Stromal cell of bone marrow (primary cell): Measurements from ENCODE around the gene OR2L8.
"Not testable (repeated sequence)": the region's sequence is repeated elsewhere in the genome, so short reads cannot be mapped to it uniquely, and the experiment has no call there.

Source experiments
- DNase-seq: peaks from one replicate; pipeline ENCODE4 v3.0.0-alpha.2; 2012; ENCODE audit warnings: low read depth

OR2L8 gene, protein sequence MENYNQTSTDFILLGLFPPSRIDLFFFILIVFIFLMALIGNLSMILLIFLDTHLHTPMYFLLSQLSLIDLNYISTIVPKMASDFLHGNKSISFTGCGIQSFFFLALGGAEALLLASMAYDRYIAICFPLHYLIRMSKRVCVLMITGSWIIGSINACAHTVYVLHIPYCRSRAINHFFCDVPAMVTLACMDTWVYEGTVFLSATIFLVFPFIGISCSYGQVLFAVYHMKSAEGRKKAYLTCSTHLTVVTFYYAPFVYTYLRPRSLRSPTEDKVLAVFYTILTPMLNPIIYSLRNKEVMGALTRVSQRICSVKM

DNA sequence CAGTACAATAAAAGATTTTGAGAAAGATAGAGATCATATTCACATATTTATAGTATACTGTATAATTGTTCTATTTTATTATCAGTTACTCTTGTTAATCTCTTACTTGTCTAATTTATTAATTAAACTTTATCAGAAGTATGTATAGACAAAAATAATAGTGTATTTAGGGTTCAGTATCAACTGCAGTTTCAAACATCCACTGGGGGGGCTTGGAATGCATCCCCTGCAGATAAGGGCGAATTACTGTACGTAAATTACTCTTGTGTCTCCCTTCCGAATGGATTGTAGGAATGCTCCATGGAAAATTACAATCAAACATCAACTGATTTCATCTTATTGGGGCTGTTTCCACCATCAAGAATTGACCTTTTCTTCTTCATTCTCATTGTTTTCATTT is at the start of gene OR2L8:
OR2L8 (plus strand) TSS at position 301 of the 400 bp plus-strand sequence; CDS start at position 301, 0 bp downstream.
- DNase-seq: no peak

DNA sequence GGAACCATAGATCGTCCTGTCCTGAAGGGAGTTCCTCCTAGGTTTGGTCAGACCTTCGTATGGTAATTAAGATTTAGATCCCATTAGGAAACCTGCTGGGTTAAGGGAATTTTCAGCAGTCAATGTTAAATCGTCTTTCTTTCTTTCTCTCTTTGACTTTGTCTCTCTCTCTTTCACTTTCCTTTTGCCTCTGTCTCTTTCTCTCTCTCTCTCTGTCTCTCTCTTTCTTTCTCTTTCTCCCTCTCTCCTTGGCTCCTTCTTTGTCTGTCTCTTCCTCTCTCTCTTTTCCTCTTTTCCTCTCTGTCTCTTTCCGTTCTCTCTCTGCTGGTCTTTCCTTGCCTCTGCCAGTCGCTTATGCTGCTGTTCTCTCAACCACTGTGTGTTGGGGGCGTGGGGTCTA is 44.5 kb upstream of the OR2L8 start:
- no peak for DNase-seq

DNA sequence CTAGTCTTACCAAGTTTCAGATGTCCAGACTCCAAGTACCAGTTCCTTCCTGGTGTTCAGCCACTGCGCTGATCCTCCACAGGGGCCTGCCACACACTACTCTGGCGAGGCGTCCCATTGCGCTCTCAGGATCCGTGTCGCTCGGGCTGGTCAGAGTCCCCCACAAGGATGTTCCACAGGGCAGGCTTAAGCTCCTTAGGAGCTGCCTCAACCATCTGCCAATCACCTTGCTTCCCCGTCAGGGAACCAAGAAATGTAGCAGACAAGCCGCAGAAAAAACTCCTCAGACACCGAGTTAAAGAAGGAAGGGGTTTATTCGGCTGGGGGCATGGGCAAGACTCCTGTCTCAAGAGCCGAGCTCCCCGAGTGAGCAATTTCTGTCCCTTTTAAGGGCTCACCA is 43.5 kb upstream of the OR2L8 start:
- no peak for DNase-seq

DNA sequence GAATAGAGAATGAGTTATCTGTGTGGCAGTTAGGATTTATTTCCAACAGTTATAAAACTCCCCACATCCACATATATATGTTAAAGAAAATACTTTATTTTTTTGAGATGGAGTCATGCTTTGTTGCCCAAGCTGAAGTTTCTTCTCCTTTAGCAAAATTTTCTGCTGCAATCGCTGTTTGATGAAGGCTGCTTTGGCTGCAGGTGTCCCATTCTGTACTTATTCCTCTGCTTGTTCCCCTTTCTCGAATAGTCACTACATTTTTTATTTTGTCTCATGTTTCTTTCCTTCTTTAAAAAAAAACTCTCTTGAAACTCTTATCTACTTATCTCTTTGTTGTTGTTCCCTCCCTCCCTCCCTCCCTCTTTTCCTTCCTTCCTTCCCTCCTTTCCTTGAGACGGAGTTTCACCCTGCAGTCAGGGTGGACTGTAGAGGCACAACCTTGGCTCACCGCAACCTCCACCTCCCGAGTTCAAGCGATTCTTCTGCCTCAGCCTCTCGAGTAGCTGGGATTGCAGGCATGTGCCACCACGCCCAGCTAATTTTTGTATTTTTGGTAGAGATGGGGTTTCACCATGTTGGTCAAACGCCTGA is 42.7 kb upstream of the OR2L8 start:
- DNase-seq: no peak

DNA sequence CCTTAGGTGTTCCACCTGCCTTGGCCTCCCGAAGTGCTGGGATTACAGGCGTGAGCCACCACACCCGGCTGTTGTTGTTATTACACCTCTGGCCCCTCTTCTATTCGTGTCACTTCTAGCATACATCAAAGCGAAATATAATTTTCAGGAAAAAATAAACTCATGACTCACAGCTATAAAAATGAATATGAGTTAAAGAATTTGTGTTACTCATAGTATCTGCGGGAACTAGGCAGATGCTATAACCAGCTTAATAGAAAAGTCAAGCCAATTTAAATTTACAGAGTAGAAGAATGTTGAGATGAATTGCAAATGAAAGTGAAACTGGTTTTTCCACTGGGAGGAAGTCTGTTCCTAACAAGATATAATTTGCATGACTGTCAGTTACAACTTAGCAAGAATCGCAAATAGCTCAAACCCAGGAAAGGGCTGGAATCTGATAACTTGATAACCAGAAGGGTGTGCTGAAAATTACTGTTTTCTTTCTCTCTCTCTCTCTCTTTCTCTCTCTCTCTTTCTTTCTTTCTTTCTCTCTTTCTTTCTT is 42.1 kb upstream of the OR2L8 start:
- peak; percentile 7 for DNase-seq

DNA sequence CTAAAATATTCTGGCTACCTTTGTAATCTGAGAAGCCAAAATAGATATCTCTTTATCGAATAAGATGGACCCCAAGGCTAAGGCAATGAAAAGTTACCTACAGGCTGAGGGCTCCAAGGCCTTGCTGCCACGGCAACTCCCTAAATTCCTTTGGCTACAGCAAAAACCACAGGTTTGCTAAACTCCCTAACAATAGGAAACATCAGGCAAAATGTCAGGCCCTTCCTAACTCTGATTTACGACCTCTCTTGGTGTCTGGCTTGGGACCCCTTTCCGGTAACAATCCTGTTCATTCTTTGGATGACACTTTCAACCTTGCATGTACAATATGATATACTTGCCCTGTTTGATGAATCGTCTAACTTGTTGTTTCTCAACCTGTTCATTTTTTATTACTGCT is 39.9 kb upstream of the OR2L8 start:
- DNase-seq: no peak

DNA sequence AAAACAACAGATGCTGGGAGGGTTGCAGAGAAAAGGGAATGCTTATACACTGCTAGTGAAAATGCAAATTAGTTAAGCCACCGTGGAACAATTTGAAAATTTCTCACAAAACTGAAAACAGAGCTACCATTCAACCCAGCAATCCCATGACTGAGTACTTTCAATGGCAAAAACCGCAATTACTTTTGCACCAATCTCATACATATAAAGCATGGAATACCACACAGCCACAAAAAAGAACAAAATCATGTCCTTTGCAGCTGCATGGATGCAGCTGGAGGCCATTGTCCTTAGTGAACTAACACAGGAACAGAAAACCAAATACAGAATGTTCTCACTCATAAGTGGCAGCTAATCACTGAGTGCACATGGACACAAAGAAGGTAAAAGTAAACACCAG is 34.9 kb upstream of the OR2L8 start:
- DNase-seq: no peak

DNA sequence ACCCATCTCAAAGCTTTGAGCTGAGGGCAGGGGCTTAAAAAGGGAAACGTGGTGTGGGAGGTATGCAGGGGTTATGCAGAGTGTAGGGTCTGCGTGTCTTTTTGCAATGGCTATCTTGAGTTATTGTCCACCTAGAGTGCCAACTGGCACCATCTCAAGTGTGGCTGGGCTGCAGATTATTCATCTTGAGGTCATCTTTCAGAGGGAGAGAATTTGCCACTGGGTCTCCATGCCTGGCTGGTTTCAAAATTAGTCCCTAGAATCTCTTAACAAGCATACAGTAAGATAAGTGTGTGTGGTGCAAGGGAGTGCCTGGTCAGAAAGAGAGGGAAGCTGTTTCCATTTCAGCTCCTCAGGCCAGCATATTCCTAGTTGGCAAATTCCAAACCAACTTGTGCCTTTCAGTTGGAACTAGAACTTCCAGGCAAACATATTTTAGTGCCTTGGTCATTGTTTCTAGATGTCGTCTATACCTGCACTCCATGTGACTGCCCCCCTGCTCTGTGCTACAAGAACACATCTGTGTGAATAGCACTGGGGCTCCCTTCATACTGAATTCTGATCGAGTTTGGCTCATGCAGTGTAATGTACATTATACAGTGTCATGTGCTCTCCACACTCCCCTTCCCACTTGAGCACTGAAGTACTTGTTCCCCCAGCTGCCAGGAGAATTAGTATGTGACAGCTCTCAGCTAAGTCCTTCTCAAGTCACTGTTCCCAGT is 33.6 kb upstream of the OR2L8 start:
- DNase-seq: no peak

DNA sequence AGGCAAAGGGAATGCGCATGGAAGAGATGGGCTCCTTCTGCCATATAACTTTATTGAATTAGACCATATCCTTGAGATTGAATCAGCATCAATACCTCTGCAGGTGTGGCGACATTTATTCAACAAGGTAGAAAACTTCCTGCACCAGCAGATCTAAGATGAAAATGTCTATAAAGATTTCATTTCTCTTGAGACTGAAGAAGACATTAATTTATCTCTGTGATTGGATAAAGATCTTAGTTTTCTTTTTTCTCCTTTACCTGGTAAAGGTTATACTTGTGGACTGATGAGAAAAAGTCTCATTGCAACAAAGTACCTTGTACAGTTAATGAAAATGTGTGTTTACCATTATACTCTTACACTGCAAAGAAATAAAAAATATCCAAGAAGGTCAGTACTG is 28.7 kb upstream of the OR2L8 start, which contains the start of gene OR2T8:
OR2T8 (plus strand) TSS at position 301 of the 400 bp plus-strand sequence. CDS start 766 bp downstream, outside the sequence.
- DNase-seq: no peak

DNA sequence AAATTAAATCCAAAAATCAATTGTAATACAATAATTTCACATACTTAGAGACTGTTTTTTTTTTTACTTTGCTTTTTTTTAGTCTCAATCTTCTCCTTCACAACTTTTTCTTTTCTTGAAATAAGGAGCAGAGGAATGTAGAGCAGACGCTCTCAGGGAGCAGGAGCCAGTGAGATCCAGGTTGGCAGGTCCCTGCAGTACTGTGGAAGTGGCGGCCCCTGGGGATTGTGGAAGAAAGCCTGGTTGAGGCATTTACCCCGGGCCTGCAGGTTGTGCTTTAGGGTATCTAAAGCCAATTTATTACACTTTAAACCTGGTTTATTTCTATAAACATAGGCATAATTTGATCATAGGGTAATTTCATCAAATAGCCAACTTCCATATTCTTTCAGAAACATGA is 24.7 kb upstream of the OR2L8 start:
- no peak for DNase-seq

DNA sequence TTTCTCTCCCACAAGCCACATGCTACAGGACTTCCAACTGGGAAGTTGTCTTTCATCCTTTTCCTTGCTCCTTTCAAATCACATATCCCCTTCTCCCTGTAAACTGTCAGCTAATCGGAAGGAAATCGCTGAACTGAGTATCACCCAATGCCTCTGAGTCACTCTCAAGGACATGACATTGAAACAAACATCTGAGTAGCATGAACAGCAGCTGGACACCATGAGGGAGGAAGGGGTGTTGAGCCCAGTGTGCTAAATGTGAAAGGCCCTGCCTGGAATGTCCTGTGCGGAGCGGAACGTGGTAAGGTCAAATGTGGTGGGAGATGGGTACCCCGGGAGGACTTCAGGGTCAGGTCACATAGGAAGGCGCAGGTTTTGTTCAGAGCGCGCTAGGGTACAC is 23.8 kb upstream of the OR2L8 start, which contains the start of gene OR2AJ1:
OR2AJ1 (plus strand) TSS at position 22 of the 400 bp plus-strand sequence. CDS start 8,880 bp downstream, outside the sequence.
- DNase-seq: no peak

DNA sequence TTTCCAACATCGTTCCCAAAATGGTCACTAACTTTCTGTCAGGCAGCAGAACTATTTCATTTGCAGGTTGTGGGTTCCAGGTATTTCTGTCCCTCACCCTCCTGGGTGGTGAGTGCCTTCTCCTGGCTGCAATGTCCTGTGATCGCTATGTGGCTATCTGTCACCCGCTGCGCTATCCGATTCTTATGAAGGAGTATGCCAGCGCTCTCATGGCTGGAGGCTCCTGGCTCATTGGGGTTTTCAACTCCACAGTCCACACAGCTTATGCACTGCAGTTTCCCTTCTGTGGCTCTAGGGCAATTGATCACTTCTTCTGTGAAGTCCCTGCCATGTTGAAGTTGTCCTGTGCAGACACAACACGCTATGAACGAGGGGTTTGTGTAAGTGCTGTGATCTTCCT is 14.7 kb upstream of the OR2L8 start:
- DNase-seq: no peak

DNA sequence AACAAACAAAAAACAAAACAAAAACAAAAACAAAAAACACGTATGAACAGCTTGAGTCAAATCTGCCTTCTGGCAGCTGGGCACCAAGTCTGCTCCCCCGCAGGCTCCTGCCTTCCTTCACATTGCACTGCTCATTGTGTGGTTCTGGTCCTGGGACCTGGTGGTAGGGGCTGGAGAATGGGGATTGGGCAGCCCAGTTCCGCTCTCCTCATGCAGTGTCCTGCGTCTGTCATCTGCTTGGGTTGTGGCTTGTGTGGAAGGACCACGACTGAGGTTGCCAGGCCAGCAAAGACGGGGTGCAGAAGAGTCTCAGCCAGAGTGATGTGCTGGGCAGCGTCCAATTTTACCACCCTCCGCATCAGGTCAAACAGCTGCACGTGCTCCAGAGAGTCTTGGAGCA is 12.9 kb upstream of the OR2L8 start:
- DNase-seq: no peak

DNA sequence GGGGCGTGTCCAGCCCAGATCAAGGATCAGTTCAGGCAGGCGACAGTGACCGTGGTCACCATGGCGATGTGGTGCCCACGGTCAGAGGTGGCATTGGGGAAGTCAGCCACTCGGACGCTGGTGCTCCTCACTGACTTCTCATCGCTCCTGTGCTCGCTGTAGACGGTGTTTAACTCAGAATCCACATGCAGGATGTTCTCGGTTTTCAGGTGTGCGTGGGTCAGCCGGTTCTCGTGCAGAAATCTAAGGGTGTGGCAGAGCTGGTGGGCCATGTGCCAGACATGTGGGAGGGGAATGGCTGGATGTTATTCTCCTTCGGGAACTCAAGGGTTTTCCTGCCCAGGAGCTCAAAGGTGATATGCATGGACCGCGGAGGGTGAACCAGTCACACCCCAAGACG is 12.2 kb upstream of the OR2L8 start:
- no peak for DNase-seq

DNA sequence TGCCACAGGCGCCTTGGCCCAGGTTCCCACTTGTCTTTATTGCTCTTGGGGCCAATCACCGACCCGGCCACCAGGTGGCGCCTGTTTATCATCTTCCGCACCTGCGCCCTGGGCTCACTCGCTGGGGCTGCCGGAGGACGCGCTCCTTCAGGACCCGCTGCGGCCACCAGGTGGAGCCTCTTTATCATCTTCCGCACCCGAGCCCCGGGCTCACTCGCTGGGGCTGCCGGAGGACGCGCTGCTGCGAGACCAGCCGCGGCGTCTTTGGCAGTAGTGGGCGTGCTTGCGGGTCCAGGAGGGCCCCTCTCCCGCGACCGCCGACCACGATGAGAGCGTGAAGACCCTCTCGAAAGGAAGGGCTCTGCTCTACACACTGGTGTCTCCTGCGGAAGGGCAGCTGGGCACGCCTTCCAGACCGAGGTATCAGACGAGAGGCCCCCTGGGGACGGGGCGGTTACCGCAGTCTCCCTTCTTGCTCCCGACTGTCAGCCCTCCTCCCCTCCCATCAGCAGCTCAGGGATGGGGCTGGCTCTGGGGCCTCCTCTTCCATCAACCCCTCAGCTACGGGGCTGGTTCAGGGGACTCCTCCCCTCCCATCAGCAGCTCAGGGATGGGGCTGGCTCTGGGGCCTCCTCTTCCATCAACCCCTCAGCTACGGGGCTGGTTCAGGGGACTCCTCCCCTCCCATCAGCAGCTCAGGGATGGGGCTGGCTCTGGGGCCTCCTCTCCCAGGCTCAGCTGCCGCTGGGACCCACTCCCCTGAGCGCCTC is 11.5 kb upstream of the OR2L8 start:
- DNase-seq: not testable (repeated sequence)

DNA sequence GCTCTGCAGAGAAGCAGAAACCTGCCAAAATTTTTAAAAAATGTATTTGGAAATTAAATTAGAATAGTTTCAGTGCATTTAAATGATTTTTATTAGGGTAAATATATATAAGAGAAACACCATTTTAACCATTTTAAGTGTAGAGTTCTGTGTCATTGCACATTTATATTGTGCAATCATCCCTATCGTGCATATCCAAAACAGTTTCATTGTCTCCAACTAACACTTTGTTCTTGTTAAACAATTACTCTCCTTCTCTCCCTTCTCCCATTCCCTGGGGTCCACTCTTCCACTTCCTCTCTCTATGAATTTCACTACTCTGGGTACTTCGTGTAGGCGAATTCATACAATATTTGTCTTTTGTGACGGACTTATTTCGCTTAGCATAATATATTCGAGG is 6.0 kb upstream of the OR2L8 start:
- DNase-seq: no peak

DNA sequence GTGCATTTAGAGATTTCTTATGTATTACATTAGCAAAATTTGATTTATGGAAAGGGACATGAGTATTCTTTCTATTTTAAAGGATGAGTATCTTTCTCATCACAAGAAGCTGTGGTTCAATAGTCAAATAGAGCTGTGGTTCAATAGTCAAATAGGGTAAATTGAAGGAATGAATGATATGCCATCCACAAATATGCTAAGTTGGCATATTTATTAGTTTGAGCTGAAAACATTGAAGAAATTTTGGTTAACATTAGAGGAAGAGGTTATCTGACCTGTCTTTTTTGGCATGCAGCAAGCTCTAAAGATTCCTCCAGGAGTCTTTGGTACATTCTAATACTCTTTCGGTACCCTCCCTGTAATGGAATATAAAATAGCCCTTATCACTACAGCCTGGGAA is 4.8 kb downstream of the OR2L8 start:
- DNase-seq: no peak

DNA sequence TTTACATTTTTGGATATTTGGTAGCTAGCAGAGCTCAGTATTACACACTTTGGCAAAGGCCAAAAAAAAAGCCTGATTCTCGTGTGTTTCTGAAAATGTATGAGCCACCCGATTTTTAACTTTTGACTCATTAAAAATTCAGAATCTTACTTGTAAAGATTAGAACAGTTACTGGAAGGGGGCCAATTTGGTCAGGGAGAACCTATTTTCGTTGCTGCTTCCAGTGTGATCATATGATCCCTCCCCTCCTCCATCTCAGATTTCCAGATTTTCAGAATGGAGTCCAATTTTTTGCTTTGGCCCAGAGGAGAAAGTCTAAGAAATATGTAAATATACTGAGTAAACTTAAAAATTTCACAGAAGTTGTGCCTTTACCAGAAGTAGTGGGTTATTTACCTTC is 13.1 kb downstream of the OR2L8 start:
- DNase-seq: no peak

DNA sequence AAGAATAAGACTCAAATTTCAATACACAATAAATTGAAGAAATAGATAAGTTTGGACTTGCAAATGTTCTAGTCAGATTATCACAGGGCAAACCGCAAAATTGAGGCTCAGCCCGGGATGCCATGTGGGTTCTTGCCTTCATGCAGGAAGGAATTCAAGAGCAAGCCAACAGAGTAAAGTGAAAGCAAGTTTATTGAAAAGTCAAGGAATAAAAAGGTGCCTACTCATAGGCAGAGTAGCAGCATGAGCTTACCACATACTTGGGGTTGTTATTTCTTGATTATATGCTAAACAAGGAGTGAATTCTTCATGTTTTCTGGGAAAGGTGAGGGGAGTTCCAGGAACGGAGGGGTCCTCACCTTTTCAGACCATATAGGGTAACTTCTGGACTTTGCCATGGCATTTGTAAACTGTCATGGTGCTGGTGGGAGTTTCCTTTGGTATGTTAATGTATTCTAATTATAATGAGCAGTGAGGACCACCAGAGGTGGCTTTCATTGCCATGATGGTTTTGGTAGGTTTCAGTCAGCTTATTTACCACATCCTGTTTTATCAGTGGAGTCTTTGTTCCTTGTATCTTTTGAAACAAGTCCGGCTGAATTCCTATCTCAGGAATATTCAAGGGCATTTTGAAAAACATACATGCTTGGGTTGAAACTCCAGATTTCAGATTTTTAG is 14.4 kb downstream of the OR2L8 start:
- no peak for DNase-seq

DNA sequence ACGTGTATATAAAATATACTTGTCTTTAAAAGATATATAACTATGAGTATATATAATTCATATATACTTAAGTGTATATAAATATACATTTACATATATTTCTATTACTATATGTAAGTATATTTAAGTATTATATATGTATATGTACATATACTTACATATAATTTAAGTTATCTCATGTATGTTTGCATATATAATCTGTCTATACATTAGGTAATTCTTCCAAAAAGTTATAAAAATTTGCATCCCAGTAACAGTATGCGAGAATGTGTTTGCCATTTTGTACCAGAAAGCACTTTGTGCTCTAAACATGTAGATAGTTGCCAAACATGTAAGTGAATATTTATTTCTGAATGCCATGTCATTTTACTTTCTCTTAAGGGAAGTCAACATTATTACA is 16.3 kb downstream of the OR2L8 start, which contains the start of gene OR2AK2:
OR2AK2 (plus strand) TSS at position 301 of the 400 bp plus-strand sequence. CDS start 144 bp downstream, outside the sequence.
- no peak for DNase-seq

DNA sequence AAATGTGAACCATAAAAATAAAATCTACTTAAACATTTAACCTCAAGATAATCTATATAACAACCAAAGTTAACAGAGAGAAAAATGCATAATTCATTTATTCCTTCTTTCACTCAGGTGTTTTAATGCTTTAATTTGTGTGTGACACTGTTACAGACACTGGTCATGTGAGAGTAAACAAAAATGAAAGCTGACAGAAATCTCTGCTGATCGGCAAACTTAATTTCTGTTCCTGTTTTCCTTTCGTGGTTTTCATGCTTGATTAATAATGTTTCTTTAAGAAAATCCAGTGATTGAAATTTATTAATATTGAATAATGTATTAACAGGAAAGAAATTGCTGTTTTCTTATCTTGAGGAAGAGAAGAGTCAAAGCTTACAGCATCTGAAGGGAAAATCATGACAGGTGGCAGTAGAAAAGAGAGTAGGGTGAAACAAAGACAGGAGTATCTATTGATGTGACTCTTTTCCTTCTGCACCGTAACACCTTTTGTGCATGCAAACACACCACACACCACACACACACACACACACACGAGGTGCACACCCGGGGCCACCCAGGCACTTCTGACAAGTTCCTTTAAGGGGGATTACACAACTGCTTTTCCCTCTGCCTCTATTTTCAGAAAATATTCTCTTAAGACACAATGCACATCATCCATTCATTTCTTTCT is 18.0 kb downstream of the OR2L8 start:
- DNase-seq: no peak
